Fibroblast of gingiva (primary cell): ENCODE results near the gene PCNX1.
"Not testable (repeated sequence)": the region's sequence is repeated elsewhere in the genome, so short reads cannot be mapped to it uniquely, and the experiment has no call there.

Source experiments
- DNase-seq: peaks from one replicate; pipeline ENCODE4 v3.0.0-alpha.2; 2011; ENCODE audit warnings: low read depth

The PCNX1 gene

GRCh38 chr14:71019917-71020316 lies 112.7 kb downstream of the PCNX1 start:
- not testable (repeated sequence) for DNase-seq

- peak; percentile 55 for DNase-seq
Observed at GRCh38 chr14:71021347-71022011, 114.2 kb downstream of the PCNX1 start.

DNA sequence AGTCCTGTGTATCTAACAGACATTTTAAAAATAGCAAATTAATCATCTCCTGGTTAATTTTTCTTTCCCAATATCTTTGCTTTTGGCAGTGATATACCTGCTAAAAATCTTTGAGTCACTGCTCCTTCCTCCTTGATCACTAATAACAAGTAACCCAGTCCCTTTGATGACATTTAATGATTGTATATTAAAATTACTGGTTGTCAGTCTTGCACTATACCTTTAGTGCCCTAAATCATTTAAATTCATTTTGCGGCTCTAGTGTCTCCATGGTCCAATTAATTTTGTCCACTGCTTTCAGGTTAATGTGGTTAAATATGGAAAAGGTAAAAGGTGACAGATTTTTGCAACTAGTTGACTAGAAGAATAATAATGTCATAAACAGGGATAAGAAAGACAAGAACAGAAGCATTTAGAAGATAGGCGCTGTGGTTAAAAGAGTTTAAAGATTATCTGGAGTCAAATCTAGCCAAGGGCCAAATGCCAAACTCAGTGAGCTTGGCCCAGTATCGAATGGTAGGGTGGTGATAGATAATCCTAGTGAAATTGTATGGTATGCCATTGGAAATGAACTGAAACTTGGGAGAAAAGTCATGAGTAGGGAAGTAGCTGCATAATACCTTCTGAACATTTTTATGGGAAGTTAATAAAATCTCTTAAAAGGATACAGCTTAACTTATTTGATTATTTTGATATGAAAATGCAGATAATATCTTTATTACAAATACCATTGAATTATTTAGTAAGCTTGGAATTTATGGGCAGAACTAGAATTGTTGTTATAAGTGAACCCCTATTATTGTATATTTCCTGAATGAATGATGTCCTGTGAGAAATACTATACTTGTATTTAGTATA lies 115.0 kb downstream of the PCNX1 start:
- DNase-seq, result no peak

DNA sequence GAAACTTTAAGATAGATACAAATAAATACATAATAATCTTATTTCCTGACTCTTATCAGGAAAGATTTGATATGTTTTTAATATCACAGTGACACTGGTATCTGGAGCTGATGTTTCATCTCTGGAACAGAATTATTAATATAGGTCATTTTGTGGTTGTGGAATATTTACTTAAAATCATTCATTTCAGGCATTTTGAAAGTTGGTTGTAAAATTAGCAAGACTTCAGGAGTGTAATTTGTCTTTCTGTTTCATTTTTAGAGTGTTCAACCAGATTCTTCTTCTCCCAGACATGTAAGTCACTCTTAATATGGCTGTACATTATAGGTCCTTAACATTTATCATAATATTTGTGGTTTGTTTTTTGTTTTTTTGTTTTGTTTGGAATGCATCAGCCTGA lies 115.7 kb downstream of the PCNX1 start:
- no peak for DNase-seq

- DNase-seq, result no peak
Observed at GRCh38 chr14:71029236-71029781, 122.0 kb downstream of the PCNX1 start.

DNA sequence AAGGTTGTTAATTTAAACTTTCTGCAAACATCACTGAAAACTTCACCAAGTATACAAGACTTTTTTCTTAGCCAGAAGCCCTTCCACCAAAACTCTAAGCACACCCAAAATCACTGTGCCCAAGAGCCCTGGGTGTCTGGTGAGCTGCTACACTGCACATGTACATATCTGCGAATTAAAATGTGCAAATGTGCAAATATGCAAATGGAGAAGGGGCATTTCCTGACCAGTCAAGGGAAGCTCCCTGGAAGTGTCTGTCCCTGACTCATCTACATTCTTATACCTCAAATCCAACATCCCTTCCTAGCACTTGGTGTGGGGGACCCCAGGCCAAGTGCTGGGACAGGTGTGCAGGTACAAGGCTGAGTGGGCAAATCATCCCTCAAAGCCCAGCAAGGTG lies 123.7 kb downstream of the PCNX1 start:
- no peak for DNase-seq

- no peak for DNase-seq
Observed at GRCh38 chr14:71036433-71036832, 129.2 kb downstream of the PCNX1 start.

DNA sequence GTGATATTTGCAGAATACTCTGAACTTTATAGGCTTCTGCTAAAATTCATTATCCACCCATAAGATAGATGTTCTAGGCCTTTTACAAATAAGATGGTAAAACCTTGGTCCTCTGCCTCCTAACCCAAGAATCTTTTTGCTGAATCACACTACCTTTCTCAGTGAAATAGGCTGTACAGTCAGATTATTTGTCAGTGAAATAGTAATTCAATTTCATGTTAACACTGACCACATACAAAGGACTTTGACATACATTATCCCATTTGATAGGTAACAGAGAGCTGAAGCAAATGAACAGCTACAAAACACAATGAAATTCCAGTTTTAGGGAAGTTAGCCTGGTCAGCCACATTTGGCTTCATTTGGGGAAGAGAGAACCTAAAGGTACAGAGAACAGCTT lies 141.1 kb downstream of the PCNX1 start:
- no peak for DNase-seq

DNA sequence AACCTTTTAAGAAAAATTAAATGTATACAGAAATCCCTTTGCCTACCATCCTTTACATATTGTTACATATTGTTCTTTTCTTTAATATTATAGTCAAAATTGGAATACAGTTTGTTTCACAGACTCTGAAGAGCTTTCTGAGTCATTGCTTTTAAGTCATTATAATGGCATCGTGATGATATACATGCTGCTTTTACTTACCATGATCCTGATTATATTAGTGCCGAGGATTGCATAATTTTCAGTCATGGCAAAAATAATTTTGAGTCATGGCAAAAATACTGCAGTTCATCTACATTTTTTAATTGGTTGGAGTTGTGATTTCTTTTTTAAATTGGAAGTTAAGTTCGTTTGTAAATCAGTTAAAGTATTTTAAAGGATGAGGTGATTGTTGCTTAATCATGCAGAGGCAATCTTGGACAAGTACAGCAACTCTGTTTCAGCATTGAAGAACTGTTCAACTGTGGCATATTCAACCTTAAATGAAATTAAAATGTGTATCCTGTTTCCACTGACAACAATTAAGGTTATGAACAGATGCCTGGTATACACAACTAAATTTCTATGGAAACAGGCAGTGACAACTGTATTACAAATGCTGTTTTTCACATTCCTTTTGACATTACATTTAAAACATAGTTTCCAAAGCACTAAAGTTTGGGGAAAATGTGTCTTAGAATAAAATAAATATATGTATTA lies 142.3 kb downstream of the PCNX1 start:
- DNase-seq, result peak; percentile 48

DNA sequence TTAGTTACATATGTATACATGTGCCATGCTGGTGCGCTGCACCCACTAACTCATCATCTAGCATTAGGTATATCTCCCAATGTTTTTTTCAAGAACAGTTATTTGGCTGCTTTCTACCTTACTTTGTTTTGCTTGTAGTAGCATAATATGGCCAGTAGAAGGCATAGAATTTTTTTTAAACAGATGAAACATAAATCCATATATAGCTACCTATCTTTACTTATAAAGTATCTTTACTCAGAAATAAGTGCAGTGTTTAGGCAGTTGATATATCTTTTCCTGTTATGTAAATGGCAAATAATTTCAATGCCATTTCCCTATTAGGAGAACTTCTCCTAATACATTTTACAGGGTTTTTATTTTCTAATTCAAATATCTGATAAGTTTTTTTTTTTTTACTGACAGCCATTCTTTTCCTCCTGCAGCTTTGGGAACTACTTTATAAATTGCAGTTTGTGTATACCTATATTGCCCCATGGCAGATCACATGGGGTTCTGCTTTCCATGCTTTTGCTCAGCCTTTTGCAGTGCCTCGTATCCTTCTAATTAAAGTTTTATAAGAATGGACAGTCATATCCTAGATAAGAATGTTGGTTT lies 143.1 kb downstream of the PCNX1 start:
- no peak for DNase-seq

GRCh38 chr14:71054706-71055105 lies 147.4 kb downstream of the PCNX1 start:
- no peak for DNase-seq

GRCh38 chr14:71056168-71056567 lies 148.9 kb downstream of the PCNX1 start:
- peak; percentile 39 for DNase-seq

DNA sequence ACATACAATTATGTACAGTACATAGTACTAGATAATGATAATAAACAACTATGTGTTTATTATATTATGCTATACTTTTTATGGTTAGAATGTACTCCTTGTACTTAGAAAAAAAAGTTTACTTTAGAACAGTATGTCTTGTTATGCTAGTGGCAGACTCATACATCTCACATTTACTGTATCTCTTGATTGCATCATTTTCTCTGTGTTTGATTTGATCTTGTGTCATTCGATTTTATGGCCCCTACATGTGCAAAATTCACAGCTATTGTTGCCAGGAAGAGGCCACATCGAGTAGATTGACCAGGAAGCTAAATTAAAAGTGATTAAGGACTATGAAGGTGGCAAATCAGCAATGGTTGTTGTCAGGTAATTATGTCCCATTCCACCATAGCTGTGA lies 153.0 kb downstream of the PCNX1 start:
- DNase-seq, result no peak

DNA sequence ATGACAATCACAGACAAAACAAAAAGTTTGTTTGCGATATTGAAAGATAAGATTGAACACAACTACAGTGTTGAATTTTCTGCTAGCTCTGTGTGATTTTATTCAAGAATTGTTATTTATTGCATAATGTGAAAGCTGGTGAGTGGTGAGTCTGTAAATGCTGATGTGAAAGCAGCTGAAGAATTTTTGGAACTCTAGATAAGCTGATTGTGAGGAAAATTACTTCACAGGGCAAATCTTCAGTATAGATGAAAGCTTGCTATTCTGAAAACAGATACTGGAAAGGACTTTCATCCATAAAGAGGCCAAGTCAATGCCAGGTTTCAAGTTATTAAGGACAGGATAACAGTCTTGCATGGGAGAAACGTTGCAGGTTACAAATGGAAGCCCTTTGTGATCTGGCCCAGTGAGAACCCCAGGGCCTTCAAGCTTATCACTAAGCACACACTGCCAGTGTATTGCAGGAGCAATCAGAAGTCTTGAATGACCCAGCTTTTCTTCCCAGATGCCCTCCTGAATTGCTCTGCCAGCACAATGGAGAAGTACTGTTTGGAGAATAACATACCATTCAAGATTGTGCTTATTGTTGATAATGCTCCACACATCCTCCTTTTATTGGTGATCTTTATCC lies 153.7 kb downstream of the PCNX1 start:
- no peak for DNase-seq

- DNase-seq, result no peak
Observed at GRCh38 chr14:71061458-71061857, 154.2 kb downstream of the PCNX1 start.

DNA sequence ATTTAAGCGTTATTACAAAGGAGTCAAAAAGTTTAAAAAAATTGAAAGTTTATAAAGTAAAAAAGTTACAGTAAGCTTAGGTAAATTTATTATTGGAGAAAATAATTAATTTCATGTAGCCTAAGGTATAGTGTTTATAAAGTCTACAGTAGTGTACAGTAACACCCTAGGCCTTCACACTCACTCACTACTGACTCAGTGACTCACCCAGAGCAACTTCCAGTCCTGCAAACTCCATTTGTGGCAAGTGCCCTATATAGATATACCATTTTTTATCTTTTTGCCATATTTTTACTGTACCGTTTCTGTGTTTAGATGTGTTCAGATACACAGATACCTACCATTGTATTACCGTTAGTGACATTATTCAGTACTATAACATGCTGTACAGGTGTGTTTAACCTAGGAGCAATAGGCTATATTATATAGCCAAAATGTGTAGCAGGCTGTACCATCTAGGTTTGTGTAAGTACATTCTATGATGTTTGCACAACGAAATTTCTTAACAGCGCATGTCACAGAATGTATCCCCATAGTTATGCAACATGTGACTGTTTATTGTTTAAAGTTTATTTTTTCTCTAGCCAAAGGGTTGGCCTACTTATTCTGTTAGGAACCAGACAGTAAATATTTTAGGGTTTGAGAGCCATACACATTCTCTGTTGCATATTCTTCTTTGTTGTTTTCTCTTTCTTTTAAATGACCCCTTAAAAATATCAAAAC lies 155.5 kb downstream of the PCNX1 start:
- peak; percentile 52 for DNase-seq

- no peak for DNase-seq
Observed at GRCh38 chr14:71063351-71063750, 156.1 kb downstream of the PCNX1 start.

DNA sequence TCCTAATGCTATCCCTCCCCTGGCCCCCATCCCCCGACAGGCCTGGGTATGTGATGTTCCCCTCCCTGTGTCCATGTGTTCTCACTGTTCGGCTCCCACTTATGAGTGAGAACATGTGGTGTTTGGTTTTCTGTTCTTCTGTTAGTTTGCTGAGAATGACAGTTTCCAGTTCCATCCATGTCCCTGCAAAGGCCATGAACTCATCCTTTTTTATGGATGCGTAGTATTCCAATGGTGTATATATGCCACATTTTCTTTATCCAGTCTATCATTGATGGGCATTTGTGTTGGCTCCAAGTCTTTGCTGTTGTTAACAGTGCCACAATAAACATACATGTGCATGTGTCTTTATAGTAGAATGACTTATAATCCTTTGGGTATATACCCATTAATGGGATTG lies 157.5 kb downstream of the PCNX1 start:
- DNase-seq, result not testable (repeated sequence)

- no peak for DNase-seq
Observed at GRCh38 chr14:71070169-71070568, 162.9 kb downstream of the PCNX1 start.

DNA sequence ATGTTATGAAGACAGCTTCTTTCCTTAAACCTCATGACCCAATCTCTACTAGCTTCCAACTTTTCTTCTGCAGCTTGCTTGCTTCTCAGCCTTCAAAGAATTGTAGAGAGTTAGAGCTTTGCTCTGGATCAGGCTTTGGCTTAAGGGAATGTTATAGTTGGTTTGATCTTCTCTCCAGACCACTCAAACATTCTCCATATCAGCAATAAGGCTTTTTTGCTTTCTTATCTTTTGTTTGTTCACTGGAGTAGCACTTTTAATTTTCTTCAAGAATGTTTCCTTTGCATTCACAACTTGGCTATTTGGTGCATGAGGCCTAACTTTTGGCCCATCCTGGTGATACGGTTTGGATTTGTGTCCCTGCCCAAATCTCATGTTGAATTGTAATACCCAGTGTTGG lies 163.8 kb downstream of the PCNX1 start:
- DNase-seq, result no peak

- no peak for DNase-seq
Observed at GRCh38 chr14:71076462-71077092, 169.3 kb downstream of the PCNX1 start.
